Measurements from ENCODE around the gene PITRM1. TPM values are rescaled to one million over a fixed set of nuclear protein-coding genes. Genes with fewer than 3 reads are reported as not detected.
A peak's percentile ranks its signal among the peaks of the same experiment; 100 is the strongest.

The PITRM1 gene
- total RNA-seq, 1 donor from 2014 or later = 84.9 TPM

DNA sequence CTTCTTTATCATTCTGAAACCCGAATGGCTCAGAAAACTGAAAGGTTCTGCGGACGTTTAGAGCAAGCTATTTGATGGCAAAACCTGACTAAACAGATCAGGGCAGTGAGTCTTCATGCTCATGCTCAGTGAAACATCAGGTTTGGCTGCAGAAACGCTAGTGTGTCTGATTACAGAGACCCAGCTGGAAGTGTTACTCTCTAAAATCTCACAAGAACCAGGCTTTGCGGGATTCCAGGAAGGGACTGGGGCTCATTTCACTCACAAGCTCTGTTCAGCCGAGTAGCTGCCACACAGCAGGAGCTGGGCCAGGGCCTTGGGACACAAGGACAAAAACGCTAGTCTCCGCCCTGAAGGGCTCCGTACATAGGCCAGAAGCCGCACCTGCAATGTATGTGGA, 2.9 kb downstream of the PITRM1 start:
- Mint-ChIP-seq H3K36me3 (ENCODE audit: low read depth) (peaks cover 30% of the 10 kb centered on the region), H3K27ac (ENCODE audit: unreplicated experiment) (no peak overlapping the region), H3K4me1 (ENCODE audit: low read depth) (peaks cover 26% of the 10 kb centered on the region), H3K4me3 (ENCODE audit: unreplicated experiment) (no peak overlapping the region), H3K27me3 (ENCODE audit: low read depth) (no peaks in the 10 kb centered on the region), H3K9me3 (ENCODE audit: low read depth) (no peaks in the 10 kb centered on the region)
- no peak for DNase-seq (ENCODE audit: low spot score)
- TF ChIP-seq, protein P1, sequence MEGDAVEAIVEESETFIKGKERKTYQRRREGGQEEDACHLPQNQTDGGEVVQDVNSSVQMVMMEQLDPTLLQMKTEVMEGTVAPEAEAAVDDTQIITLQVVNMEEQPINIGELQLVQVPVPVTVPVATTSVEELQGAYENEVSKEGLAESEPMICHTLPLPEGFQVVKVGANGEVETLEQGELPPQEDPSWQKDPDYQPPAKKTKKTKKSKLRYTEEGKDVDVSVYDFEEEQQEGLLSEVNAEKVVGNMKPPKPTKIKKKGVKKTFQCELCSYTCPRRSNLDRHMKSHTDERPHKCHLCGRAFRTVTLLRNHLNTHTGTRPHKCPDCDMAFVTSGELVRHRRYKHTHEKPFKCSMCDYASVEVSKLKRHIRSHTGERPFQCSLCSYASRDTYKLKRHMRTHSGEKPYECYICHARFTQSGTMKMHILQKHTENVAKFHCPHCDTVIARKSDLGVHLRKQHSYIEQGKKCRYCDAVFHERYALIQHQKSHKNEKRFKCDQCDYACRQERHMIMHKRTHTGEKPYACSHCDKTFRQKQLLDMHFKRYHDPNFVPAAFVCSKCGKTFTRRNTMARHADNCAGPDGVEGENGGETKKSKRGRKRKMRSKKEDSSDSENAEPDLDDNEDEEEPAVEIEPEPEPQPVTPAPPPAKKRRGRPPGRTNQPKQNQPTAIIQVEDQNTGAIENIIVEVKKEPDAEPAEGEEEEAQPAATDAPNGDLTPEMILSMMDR (IDR thresholded peaks at IDR 0.05) = no peak

DNA sequence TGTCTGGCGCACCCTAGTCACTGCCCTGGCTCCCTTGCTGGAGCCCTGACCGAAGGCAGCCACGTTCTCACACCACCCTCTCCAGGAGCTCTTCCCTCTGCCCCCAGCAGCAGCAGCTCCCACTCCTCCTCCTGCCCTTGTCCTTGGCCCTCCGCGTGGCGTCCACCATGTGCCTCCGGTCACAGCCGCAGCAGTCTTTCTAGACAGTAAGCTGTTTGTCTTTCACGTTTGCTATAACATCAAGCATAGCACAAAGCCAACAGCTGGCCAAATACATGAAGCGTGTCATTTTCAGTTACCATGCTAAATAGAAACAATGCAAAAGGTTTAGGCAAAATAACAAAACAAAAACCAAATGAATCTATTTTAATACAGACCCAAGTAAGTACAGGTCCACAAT, 3.3 kb downstream of the PITRM1 start:
- TF ChIP-seq, protein P1 (IDR thresholded peaks at IDR 0.05) = no peak
- Mint-ChIP-seq H3K9me3 (ENCODE audit: low read depth) (no peaks in the 10 kb centered on the region), H3K4me3 (ENCODE audit: unreplicated experiment) (no peak overlapping the region), H3K36me3 (ENCODE audit: low read depth) (peaks cover 30% of the 10 kb centered on the region), H3K27ac (ENCODE audit: unreplicated experiment) (no peak overlapping the region), H3K4me1 (ENCODE audit: low read depth) (peaks cover 26% of the 10 kb centered on the region), H3K27me3 (ENCODE audit: low read depth) (no peaks in the 10 kb centered on the region)
- no peak for DNase-seq (ENCODE audit: low spot score)

DNA sequence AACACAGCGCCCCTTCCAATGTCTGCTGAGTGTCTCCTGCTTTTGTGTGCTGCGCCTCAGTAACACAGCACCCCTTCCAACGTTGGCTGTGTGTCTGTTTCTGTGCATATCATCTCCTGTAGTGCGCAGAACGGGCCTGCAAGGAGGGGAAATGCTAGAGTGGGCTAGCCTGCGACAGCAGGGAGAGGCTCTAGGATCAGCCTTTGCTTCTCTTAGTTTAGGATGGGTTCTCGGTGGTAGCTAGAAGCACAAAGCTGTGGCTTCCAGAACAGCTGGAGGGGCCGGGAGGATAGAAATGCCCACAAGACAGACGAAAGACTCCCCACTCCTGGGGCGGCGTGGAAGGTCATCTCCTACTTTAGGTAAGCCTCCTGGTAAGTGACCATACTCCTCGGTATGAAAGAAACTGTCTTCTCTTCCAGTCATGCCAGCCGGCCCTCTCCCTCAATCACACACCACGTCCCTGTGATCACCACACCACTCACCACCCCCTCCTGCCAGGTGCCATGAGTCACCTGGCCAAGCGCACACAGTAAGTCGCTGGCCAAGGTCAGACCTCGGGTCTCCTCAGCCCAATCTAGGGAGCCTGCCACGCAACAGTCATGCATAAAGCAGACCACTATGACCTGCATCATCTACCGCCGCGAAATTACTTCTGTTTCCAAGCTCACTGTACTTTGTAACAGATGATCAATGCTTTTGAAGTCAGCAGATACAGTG, 4.8 kb downstream of the PITRM1 start:
- Mint-ChIP-seq H3K36me3 (ENCODE audit: low read depth) (peaks cover 34% of the 10 kb centered on the region), H3K4me1 (ENCODE audit: low read depth) (peaks cover 23% of the 10 kb centered on the region), H3K9me3 (ENCODE audit: low read depth) (no peaks in the 10 kb centered on the region), H3K27me3 (ENCODE audit: low read depth) (no peaks in the 10 kb centered on the region), H3K27ac (ENCODE audit: unreplicated experiment) (no peak overlapping the region), H3K4me3 (ENCODE audit: unreplicated experiment) (no peak overlapping the region)
- TF ChIP-seq, protein P1 (IDR thresholded peaks at IDR 0.05) = no peak
- DNase-seq (ENCODE audit: low spot score) = no peak

DNA sequence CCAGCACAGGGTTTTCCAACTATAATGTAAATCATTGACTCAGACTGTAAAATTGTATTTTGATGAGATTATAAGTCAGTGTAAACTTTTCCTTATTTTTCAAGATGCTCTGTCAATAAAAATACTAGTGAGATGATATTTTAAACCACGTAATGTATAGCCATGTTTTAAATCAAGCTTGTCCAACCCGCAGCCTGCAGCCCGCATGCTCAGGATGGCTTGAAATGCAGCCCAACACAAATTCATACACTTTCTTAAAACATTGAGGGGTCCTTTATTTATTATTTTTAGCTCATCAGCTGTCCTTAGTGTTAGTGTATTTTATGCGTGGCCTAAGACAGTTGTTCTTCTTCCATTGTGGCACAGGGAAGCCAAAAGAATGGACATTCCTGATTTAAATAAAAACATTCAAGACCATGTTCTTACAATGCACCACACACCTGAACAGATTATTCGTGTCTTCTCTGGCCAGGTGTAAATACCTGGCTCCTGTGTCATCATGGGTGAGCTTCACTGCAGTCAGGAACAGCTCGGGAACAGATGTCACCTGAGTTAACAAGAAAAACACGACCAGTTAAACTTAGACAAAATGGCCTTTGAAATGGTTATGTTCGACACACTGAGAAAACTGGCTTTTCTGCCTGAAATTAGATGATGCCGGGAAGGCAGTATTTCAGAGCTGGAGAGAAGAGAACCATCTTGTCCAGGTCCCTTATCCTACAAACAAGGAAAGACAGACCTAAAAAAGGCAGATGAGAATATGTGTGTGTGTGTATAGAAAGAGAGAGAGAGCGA, 5.9 kb downstream of the PITRM1 start:
- DNase-seq (ENCODE audit: low spot score) = no peak
- peaks cover 18% of the 10 kb centered on the region for H3K4me1 Mint-ChIP-seq (ENCODE audit: low read depth)
- peak overlapping the region; percentile 18 for H3K27ac Mint-ChIP-seq (ENCODE audit: unreplicated experiment)
- no peaks in the 10 kb centered on the region for H3K9me3 Mint-ChIP-seq (ENCODE audit: low read depth)
- no peaks in the 10 kb centered on the region for H3K27me3 Mint-ChIP-seq (ENCODE audit: low read depth)
- no peak overlapping the region for H3K4me3 Mint-ChIP-seq (ENCODE audit: unreplicated experiment)
- TF ChIP-seq, protein P1 (IDR thresholded peaks at IDR 0.05) = no peak
- H3K36me3 Mint-ChIP-seq (ENCODE audit: low read depth) = peaks cover 38% of the 10 kb centered on the region

DNA sequence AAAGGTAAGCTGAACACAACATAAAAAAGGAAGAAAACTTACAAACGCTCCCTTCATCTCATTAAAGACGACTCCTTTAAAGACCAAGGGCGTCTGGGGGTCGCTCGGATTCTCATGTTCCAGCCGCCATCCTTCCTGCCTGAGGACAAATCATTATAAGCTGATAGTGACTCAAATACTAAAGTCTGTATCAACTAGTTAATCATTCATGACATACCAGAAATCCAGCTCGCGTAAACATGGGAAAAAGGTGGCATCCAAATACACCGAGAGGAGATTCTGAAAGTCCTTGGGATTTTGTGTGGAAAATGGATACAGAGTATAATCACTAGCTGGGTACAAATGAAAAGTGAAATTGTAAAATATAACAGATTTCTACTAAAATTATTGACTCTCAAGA, 7.4 kb downstream of the PITRM1 start:
- Mint-ChIP-seq H3K27ac (ENCODE audit: unreplicated experiment) (no peak overlapping the region), H3K27me3 (ENCODE audit: low read depth) (no peaks in the 10 kb centered on the region), H3K4me3 (ENCODE audit: unreplicated experiment) (no peak overlapping the region), H3K36me3 (ENCODE audit: low read depth) (peaks cover 43% of the 10 kb centered on the region), H3K4me1 (ENCODE audit: low read depth) (peaks cover 4% of the 10 kb centered on the region), H3K9me3 (ENCODE audit: low read depth) (no peaks in the 10 kb centered on the region)
- TF ChIP-seq, protein P1 (IDR thresholded peaks at IDR 0.05) = no peak
- DNase-seq (ENCODE audit: low spot score) = no peak

Data from chondrocyte (in vitro differentiated cells).